GM18520 (cell line): Measurements from ENCODE around the gene PTPRO.

ENCODE experiments used
- ATAC-seq: cut with Tn5 transposase; IDR thresholded peaks from one replicate; pipeline ENCODE4 v1.9.1; 2021; ENCODE audit not compliant: unreplicated experiment

Gene PTPRO

DNA sequence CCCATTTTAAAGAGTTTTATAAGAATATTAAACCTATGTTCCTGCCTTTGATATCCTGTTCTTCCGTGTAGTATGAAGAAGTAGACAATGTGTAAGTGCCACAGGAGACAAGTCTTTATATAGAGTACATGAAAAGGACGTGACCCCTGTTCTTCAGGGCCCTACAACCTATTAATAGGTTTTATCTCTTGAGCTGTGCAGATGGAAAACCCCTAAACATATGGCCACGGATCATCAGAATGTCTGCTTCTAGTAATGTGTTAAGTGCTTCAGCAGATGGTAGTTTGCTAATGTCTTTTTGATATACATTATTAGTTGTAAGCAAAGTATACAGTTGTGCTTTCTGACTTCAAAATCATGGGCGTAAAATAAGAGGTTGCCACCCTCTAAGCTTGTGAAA lies 228.5 kb downstream of the PTPRO start:
- no peak for ATAC-seq

DNA sequence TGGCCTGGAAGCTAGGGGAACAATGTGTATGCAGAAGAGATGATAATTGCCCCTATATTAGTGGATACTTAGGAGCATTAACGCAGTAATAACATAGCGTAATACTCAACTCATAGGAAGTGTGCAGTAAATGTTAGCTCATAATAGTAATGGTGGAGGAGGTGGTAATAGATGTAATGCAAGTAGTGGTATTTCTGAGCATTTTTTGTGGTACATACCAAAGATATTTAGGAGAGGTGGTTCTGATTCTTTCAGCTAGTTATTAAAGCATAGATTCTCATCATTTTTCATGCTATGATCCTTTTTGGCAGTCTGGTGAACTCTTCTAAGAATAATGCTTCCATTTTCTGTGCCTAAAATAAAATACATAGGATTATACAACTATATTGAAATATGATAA lies 233.1 kb downstream of the PTPRO start:
- no peak for ATAC-seq

DNA sequence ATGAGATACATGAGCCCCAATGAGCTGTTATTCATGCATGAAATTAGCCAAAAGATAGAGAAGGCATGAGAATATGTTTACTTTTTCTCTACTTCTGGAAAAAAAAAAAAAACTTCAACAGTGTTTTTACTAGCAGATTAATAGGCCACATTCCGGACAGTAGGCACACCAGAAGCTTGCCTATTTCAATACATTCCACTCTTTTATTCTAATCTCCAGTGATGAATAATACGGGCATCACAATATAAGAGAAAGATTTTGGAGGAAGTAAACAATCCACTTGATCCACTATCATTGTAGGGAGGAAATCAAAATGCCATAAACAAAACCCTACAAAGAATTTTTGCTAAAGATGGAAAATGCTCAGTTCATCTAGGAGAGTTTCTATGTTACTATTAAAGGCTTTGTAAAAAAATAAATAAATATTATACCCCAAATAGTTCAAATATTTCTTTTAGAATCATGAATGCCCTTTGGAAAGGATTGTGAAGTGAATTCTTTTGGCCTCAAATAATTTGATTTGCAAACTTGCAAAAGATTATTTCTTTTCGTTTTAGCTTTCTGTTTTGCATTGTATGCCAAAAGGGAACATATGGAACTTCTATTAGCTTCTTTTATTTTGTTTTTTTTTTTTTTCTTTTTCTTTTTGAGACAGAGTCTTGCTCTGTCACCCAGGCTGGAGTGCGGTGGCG lies 234.2 kb downstream of the PTPRO start:
- ATAC-seq: no peak

DNA sequence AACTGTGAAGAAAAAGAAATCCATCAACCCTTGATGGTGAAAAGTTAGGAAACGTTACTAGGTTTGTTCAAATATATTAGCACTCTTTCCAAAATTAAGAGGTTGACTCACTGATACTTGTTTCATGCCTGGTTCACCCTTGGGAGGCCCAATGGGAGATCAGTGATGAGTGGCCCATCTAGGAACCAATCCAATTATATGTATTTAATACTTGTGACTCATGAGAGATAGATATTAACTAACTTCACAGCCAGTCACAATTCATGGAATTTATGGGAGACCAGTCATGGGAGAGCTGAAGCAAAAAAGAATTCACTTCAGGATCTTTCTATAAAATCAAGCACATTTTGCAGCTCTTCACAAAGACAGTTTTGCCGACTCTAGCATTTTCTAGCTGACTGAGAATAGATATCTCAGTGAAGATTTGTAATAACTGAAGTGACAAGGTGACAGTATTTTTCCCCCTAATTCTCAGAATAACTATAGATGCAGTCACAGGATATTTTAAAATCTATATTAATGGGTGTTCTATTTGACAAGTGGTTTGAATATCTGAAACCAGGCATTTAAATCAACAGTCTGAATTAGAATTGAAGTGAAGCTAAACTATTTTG lies 236.7 kb downstream of the PTPRO start:
- no peak for ATAC-seq

DNA sequence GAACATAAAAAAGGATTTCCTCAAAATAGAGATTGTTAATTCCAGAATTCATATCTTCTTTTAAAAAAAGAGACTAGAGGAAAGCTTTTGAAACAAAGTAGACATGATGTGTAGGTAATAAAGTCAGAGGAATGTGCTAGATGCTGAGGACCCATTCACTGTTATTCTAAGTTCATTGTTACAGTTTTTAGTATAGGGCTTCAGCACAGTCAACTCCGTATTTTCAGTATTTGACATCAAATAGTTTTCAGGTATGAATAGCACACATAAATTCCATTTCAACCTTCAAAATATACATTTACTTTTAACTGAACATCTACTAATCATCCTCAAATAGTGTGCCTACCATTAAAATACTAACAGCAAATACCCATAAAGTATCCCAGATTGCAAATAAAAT lies 239.1 kb downstream of the PTPRO start:
- no peak for ATAC-seq

DNA sequence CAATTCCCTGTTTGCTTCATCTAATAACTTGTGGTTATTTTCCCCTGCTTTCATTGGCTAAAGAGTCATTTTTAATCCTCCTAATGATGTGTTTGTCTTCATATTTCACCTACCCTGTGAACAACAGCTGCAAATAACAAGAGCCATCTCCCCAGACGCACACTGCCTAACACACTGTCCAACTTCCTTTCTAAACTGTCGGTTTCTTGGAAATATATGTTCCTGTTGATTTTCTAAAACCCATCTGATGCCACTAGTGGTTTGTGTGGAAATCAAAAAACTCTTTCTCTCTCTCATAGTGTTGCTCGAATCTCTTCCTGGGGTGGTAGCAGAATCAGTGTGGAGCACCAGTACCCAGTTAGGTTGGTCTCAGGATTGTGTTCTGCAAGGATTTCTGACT lies 240.0 kb downstream of the PTPRO start:
- ATAC-seq: no peak

DNA sequence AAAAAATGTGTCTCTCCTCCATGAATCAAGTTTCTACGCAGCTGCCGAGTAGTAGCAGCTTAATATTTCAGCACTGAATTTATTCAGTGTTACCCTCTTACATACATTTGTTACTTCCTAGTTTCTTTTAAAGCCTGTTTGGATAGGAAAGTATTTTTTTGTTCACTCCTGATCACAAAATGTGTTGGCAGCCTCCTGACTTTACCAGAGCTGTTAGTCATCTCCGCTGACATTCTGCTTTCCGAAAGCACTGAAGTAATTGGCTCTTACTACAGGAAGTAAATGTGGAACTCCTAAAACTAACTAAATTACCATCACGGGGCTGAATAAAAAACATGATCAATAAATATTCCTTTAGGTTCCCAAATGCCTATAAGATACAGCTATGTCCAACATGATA lies 241.4 kb downstream of the PTPRO start:
- no peak for ATAC-seq

DNA sequence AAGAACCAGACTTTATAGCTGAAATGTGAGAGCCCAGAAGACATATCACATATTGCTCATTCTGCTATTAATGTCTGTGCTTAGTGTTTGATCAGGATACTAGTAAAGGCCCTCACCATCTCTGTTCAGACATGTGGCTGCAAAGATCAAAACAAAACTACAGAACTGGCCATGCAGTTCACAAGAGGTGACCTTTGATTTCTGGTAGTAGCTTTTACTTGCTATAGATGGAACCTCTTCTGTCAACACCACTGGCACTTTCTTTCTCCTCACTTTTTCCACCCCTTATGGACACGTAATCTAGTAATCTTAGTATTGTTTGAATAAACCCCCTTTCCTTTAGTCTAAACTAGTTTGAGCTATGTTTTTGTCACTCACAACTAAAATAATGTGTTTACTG lies 252.0 kb downstream of the PTPRO start:
- no peak for ATAC-seq

DNA sequence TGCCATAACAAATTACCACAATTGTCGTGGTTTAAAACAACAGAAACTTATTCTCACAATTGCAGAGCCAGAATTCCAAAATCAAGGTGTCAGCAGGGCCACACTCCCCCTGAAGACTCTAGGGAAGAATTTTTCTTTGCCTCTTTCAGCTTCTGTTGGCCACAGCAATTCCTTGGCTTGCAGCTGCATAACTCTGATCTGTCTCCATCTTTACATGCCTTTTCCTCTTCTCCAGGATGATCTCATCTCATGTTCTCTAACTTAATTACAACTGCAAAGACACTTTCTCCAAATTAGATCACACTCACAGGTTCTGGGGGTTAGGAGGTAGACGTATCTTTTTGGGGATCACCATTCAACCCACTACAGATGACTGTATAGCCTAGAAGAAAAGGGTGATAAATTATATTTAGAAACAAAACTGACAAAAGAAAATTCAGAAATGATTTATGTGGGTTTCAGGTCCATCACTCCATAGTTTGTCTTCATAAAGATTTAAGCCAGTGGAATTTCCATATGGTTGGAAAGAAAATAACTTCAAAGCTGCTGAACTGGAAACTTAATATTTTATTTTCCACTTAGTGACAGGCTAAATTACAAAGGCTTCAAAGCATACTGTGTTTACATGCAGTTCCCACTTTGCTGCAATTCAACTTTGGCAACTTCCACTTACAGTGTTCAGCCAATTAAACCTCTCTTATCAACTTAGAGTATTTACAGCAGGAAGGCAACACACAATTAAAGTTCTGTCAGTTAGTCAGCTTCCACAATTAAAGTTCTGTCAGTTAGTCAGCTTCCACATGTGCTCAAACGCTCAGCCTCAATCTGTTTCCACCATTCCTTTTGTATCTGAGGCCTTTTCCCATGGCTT lies 253.6 kb downstream of the PTPRO start:
- no peak for ATAC-seq

DNA sequence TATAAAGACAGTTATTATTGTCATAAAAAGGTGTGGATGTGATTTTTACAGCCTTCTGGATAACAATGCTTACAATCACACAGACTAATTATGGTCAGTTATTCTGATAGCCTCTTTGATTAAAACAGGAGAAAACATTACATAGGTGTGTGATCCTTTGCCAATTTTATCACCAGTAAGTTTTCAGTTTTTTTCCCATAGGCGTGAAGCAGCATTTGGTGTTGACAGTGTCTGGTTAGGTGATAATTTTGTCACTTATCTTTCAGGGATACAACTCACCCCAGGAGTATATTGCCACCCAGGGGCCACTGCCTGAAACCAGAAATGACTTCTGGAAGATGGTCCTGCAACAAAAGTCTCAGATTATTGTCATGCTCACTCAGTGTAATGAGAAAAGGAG lies 258.1 kb downstream of the PTPRO start:
- no peak for ATAC-seq

DNA sequence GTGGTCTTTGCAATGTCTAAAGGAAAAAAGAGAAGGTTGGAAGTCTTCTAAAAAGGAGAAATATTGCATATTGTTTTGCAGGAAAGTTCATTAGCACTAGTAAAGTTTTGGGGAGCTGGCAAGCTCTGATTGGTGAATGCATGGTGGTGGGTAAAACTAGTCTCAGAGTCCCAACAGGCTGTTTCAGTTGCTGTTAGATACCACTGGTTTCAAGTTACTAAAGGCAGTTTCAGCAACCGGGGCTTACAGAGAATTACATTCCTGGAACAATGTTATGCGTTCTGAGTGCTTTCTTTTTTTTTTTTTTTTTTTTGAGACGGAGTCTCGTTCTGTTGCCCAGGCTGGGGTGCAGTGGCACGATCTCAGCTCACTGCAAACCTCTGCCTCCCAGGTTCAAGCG lies 258.7 kb downstream of the PTPRO start:
- ATAC-seq: no peak

DNA sequence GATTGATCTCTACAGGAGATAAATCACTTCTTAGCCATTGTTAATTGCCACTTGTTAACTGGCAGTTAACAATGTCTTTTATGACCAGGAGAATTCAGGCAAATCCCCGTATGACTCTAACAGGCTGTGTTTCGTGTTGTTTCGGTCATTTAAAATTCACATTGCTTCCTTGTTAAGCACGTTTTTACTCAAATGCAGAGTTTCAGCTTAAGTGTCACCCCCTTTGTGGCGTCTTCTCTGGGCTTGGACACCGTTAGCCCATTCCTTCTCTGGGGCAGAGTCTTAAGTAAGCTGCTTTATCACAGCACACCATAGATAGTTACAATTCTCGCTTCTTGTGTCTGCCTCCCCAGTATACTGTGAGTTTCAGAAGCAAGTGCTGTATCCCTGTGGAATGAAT lies 261.5 kb downstream of the PTPRO start:
- no peak for ATAC-seq

DNA sequence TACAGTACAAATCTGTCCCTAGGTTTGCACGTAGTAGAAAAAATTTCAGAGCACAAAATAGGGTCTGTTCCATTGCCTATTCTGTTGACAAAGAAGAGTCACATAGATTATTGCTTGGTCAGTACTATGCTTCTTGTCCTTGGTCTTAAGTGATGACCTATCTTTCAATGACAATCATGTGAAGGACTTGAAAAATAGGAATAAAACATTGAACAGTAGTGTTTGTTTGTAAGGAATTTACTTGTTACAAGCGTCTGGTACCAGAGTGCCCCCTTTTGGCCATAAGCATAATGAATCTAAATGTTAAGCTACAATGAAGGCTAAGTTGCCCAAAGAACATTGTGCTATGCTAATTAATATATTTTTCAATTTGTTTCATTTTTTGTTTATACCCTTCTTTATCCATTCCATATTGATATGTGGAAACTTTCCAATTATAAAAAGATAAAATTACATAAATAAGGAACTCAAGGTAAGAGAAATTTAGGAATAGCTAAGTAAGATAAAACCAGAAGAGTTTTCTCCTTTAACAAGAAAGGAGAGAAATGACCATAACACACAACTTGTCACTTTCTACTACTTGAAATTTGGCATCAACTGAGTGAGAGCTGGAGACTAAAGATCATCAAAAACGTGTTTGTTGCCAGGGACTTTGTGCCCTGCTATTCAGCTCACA lies 262.2 kb downstream of the PTPRO start:
- ATAC-seq: no peak

DNA sequence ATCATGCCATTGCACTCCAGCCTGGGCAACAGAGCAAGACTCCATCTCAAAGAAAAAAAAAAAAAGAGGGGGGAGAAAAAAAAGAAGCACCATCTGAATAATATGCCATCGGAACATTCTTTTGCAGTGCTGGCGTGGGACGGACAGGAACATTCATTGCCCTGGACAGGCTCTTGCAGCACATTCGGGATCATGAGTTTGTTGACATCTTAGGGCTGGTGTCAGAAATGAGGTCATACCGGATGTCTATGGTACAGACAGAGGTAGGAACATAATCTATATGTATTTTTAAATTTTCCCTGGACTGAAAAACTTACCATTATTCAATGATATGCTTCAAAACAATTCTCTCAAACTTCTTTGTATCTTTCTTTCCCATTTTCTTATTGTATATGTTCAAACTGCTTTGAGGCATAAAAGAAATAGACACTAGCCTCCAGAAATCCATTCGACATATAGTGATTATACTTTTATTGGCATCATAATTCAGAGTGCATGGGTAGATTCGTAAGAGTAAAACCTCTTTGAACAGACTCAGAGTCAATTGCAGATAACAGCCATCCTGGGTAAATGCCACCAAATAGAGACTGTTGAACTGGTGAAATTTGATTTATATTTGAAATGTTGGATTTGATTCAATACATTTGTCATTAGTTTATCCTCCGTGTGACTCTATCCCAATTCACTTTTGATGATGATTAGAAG lies 267.2 kb downstream of the PTPRO start:
- no peak for ATAC-seq

DNA sequence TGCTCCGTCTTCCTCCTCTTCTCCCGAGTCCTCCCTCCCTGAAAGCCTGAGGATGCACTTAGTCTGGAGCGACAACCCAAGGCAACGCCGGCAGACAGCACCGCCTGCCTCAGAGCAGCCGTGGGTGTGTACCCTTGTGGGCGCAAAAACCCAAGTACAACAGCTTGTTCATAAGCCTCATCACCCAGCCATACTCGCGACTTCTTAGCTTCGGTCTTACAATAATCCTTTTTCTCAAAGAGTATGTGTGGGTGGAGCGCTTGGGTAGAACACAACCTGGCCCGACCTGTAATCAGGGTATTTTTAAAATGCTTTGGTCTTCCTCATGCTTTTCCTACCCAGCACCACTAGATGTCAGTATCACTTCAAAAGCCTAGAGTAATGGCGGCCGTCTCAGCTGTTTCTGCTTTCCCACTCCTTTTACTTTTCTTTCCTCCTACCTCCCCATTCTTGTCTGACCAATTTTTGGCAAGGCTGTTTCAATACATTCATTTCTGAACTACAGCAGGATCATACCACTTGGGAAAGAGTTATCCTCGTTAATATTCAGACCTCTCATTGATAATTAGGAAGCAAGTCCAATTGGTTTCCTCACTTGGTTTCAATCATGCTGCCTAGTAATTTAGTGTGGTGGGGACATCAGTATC lies 268.0 kb downstream of the PTPRO start:
- peak; percentile 75 for ATAC-seq

DNA sequence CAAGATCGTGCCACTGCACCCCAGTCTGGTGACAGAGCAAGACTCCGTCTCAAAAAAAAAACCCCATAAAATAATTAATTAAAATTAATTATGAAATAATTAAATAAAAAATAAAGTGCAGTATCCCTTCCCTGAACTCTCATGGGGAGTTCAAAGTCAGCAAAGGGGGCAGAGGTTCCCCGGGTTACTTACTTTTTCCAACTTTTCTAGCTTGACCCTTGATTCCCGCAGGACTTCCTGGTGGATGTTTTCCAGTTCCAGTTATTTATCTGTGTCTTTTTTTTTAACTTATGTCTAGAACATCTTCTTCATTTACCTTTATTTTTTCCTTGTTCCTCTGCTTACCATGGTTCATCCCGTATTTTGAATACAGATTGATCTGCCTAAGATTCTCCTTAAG lies 269.5 kb downstream of the PTPRO start:
- no peak for ATAC-seq

DNA sequence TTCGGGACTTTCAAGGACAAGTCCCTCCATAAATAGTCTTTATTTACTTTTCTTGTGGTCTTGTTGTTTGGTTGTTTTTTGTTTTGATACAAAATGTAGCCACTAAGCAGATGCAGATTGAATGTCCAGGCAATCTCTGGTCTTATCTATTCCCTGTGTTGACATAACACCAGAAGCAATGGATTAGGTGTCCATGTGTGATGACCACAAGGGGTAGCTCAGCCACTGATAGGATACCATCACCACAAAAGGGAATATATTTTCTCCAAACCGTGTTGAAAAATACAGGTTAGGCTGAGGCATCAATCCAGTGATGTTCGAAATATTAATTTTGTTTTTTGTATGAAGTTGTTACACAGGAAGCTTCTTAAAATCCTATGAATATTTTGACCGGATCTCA lies 270.6 kb downstream of the PTPRO start:
- ATAC-seq: no peak

DNA sequence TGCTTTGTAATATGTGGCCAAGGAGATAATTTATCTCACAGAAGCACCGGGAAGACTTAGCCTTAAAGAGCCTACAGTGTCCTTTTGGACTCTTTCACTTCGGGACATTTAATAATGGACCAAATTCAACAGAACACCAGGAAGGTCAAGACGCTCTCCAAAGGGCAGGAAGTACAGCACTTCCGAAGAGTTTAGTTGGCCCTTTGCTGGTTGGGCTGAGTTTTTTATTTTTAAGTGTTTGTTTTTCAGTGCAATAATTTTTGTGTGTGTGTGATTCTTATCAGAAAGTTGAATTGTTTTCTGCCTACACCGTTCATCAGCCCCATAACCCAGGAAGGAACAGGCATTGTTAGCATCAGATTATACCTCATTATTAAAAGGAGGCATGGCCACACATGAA lies 273.9 kb downstream of the PTPRO start:
- ATAC-seq: no peak

DNA sequence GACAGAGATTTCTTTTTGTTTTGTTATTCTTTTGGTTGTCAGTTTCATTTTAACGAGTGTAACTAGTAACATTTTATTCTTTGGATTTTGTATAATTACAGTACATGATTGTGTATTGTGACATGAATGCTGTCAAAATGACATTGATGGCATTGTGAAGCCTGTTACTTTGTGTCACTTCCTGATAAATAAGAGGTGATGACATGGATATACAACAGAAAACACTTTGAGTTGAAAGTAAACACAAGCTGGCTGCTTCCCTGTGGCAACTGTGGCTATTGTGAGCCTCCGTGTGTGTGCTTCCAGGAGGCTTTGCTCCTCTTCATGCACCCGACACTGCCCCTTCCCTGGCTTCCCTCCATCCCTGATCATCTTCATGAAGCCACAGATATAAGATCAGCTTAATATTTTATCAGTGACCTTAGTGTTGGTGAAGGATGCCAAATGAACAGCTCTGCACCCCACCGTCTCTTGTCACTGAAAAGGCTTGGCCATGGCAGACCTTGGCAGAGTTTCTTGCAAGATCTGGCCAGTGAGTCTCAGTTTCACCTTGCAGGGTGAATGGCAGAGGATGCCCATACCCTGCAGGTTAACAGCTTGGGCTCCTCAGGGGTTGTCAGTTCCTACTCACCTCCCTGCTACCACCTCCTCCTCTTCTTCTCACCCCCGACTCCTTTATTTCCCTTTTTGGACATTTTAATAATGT lies 275.0 kb downstream of the PTPRO start:
- no peak for ATAC-seq
